Activated CD8-positive, alpha-beta T cell treated with anti-CD3 and anti-CD28 coated beads for 36 hours (primary cell): ENCODE measurements around the gene OPCML. TPM values are rescaled to one million over a fixed set of nuclear protein-coding genes. Genes with fewer than 3 reads are reported as not detected.

ENCODE experiments used
- ATAC-seq: fragments of 200-7000 bp; cut with Tn5 transposase; one replicate; pipeline ENCODE4 v1.10.0; 2021; ENCODE audit warnings: mild to moderate bottlenecking, moderate library complexity
- CTCF ChIA-PET: fragments of 350-600 bp; sonication (Branson Sonifier 250); formaldehyde crosslinking; loops from one replicate; lab custom pipeline; 2021; ENCODE audit warnings: antibody characterized with exemption; lab: Charles Lee
- POLR2A ChIA-PET: fragments of 350-600 bp; sonication (Branson Sonifier 250); formaldehyde crosslinking; loops from one replicate; lab custom pipeline; 2021; ENCODE audit warnings: antibody characterized with exemption; lab: Charles Lee
- DNase-seq: peaks from one replicate; pipeline ENCODE4 v3.0.0-alpha.2; 2020
- H3K27ac Mint-ChIP-seq: one replicate; pipeline ENCODE4 v1.8.0; 2021; ENCODE audit warnings: mild to moderate bottlenecking, mixed read lengths
- H3K27me3 Mint-ChIP-seq: one replicate; pipeline ENCODE4 v1.8.0; 2021; ENCODE audit warnings: mixed read lengths
- H3K36me3 Mint-ChIP-seq: one replicate; pipeline ENCODE4 v1.8.0; 2021; ENCODE audit warnings: low read depth, mixed read lengths
- H3K4me1 Mint-ChIP-seq: one replicate; pipeline ENCODE4 v1.8.0; 2021; ENCODE audit warnings: low read depth, mixed read lengths
- H3K4me3 Mint-ChIP-seq: one replicate; pipeline ENCODE4 v1.8.0; 2021; ENCODE audit warnings: mild to moderate bottlenecking, moderate library complexity, mixed read lengths
- H3K9me3 Mint-ChIP-seq: one replicate; pipeline ENCODE4 v1.8.0; 2021; ENCODE audit warnings: mixed read lengths
- CTCF ChIP-seq: fragments of 200-600 bp; IDR thresholded peaks from one replicate; pipeline ENCODE4 v1.8.0; 2022; ENCODE audit warnings: antibody characterized with exemption, mild to moderate bottlenecking
- intact Hi-C: fragments of 100-400 bp; cut with micrococcal nuclease; formaldehyde crosslinking; loops from one replicate; pipeline ENCODE4 v1.10.0; 2022
- total RNA-seq, 2 experiments: library from RNA; stranded (reverse); gene quantifications; one replicate each; pipeline ENCODE4 v1.2.3, GENCODE V29; 2021

OPCML gene
- total RNA-seq, 2 experiments from 2014 or later, result not detected

- H3K27me3 Mint-ChIP-seq, result no peaks in the 10 kb centered on the region
- POLR2A ChIA-PET, result no interaction called here
- no peak for TF ChIP-seq CTCF
- no peak overlapping the region for H3K27ac Mint-ChIP-seq
- H3K4me1 Mint-ChIP-seq, result no peaks in the 10 kb centered on the region
- H3K36me3 Mint-ChIP-seq, result no peaks in the 10 kb centered on the region
- DNase-seq (no peak), ATAC-seq (no peak)
- CTCF ChIA-PET, result no interaction called here
- intact Hi-C loops, result no loop called here
- H3K9me3 Mint-ChIP-seq, result no peaks in the 10 kb centered on the region
- no peak overlapping the region for H3K4me3 Mint-ChIP-seq
Measured at GRCh38 chr11:132365650-132366049, 1166.7 kb downstream of the OPCML start.
